Esophagus muscularis mucosa (tissue), 3 donors: Measurements from ENCODE around the gene PDGFRB.

Source experiments
- POLR2A ChIP-seq: fragments of 450-650 bp; IDR thresholded peaks from one replicate; pipeline ENCODE4 v1.6.1; 2017; ENCODE audit warnings: antibody characterized with exemption, moderate library complexity, mild to moderate bottlenecking, low read depth
- POLR2AphosphoS5 ChIP-seq, 2 donors: sonication (generic); formaldehyde crosslinking; IDR thresholded peaks; one replicate each; pipeline ENCODE4 v1.6.1; 2017; ENCODE audit warnings: antibody characterized with exemption in 2 of 2
- TF ChIP-seq, protein P1 (sequence below), 3 experiments: fragments of 200-600 bp in 2 of 3; fragments of 450-650 bp in 1 of 3; sonication (generic) in 2 of 3; IDR thresholded peaks; one replicate each; pipeline ENCODE4 v1.5.1; 2017 to 2019; ENCODE audit warnings: antibody characterized with exemption in 3 of 3, mild to moderate bottlenecking in 2 of 3, moderate library complexity in 1 of 3

DNA sequence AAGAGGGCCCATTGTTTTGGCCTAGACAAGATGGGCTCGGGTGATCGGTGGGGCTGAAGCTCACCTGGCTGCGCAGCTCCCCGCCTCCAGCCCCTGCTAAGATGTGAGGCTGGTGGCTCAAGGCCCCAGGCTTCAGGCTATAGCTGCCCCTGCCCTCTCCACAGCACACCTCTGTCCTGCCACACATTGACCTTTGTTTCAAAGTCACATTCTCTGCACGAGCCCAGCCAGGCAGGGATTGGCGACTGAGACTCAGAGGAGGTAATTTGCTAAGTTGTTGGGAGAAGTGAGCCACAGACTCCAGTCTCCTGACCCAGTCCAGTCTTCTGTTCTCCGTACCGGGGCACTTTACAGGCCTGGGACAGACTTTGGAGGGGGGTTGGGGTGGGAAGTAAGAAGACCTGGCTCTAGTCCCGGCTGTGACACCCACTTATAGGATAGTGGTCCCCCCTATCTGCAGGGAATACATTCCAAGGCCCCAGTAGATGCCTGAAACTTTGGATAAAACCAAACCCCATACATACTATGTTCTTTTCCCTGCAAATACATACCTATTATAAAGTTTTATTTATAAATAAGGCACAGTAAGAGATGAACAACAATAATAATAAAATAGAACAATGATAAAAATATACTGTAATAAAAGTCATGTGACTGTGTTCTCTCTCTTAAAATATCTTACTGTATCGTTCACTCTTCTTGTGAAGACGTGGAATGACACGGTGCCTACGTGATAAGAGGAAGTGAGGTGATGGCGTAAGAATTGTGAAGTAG lies 13.3 kb downstream of the PDGFRB start:
- TF ChIP-seq, protein P1, sequence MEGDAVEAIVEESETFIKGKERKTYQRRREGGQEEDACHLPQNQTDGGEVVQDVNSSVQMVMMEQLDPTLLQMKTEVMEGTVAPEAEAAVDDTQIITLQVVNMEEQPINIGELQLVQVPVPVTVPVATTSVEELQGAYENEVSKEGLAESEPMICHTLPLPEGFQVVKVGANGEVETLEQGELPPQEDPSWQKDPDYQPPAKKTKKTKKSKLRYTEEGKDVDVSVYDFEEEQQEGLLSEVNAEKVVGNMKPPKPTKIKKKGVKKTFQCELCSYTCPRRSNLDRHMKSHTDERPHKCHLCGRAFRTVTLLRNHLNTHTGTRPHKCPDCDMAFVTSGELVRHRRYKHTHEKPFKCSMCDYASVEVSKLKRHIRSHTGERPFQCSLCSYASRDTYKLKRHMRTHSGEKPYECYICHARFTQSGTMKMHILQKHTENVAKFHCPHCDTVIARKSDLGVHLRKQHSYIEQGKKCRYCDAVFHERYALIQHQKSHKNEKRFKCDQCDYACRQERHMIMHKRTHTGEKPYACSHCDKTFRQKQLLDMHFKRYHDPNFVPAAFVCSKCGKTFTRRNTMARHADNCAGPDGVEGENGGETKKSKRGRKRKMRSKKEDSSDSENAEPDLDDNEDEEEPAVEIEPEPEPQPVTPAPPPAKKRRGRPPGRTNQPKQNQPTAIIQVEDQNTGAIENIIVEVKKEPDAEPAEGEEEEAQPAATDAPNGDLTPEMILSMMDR (IDR thresholded peaks at IDR 0.05), result no peak
- TF ChIP-seq POLR2AphosphoS5 (IDR thresholded peaks at IDR 0.05) (no peak), POLR2A (no peak)
